GM21367 (cell line): Measurements from ENCODE around the gene NAP1L4.
"Not testable (repeated sequence)": the region's sequence is repeated elsewhere in the genome, so short reads cannot be mapped to it uniquely, and the experiment has no call there.

Source experiments
- ATAC-seq: cut with Tn5 transposase; IDR thresholded peaks from one replicate; pipeline ENCODE4 v1.9.1; 2021; ENCODE audit not compliant: unreplicated experiment

Gene NAP1L4

GRCh38 chr11:2940147-2940920 is 51.8 kb downstream of the NAP1L4 start:
- ATAC-seq = no peak

- ATAC-seq = not testable (repeated sequence)
Observed at GRCh38 chr11:2938458-2939418, 53.4 kb downstream of the NAP1L4 start.

GRCh38 chr11:2937641-2938457 is 54.3 kb downstream of the NAP1L4 start:
- not testable (repeated sequence) for ATAC-seq

GRCh38 chr11:2934611-2935239 is 57.4 kb downstream of the NAP1L4 start:
- ATAC-seq = no peak

- no peak for ATAC-seq
Observed at GRCh38 chr11:2934021-2934550, 58.0 kb downstream of the NAP1L4 start.

GRCh38 chr11:2933375-2934020 is 58.6 kb downstream of the NAP1L4 start:
- no peak for ATAC-seq

GRCh38 chr11:2932850-2933251 is 59.3 kb downstream of the NAP1L4 start:
- no peak for ATAC-seq

GRCh38 chr11:2931771-2932738 is 60.1 kb downstream of the NAP1L4 start:
- no peak for ATAC-seq

- ATAC-seq = no peak
Observed at GRCh38 chr11:2931420-2931746, 60.7 kb downstream of the NAP1L4 start.

- no peak for ATAC-seq
Observed at GRCh38 chr11:2930704-2931419, 61.3 kb downstream of the NAP1L4 start.

- ATAC-seq = no peak
Observed at GRCh38 chr11:2929950-2930703, 62.0 kb downstream of the NAP1L4 start.

GRCh38 chr11:2929531-2929949 is 62.6 kb downstream of the NAP1L4 start:
- no peak for ATAC-seq

GRCh38 chr11:2928605-2929530 is 63.3 kb downstream of the NAP1L4 start, which contains the start of gene PHLDA2:
Gene PHLDA2, minus strand, starts transcription at chr11:2929420. Its CDS starts 56 bp downstream, at chr11:2929364.
- no peak for ATAC-seq

GRCh38 chr11:2927851-2928604 is 64.1 kb downstream of the NAP1L4 start:
- ATAC-seq = no peak

- ATAC-seq = no peak
Observed at GRCh38 chr11:2927121-2927800, 64.9 kb downstream of the NAP1L4 start.
